Panc1 (cell line): ENCODE measurements around the gene CCNK. TPM values are rescaled to one million over a fixed set of nuclear protein-coding genes. Genes with fewer than 3 reads are reported as not detected.

ENCODE experiments used
- ATAC-seq: fragments of 200-7000 bp; cut with Tn5 transposase; 2 replicates; pipeline ENCODE4 v1.9.1; 2020; ENCODE audit warnings: mild to moderate bottlenecking, moderate library complexity
- BruUV-seq: library from RNA; stranded (reverse); fragments of 400-500 nt; replicated peaks from 2 replicates; lab custom pipeline; 2021; lab: Mats Ljungman, UMichigan
- CTCF ChIA-PET: fragments of 300-600 bp; sonication (Branson Sonifier 250); formaldehyde crosslinking; loops from one replicate; lab custom pipeline; 2022; ENCODE audit warnings: antibody characterized with exemption; lab: Charles Lee
- POLR2A ChIA-PET: fragments of 300-600 bp; sonication (Branson Sonifier 250); formaldehyde crosslinking; loops from one replicate; lab custom pipeline; 2022; ENCODE audit warnings: antibody characterized with exemption; lab: Charles Lee
- DNase-seq: peaks from one replicate; pipeline ENCODE4 v3.0.0-alpha.2; 2010; ENCODE audit warnings: low read depth, low spot score
- H3K27ac ChIP-seq: 2 replicates; pipeline ENCODE4 v1.5.1; 2011; ENCODE audit warnings: mild to moderate bottlenecking, low read length, inconsistent platforms
- H3K27me3 ChIP-seq: fragments of 200-500 bp; sonication (Bioruptor generic); 2 replicates; pipeline ENCODE4 v1.6.0; 2014; ENCODE audit warnings: low read length, inconsistent platforms; ENCODE audit not compliant: control insufficient read depth, insufficient read depth
- H3K36me3 ChIP-seq: fragments of 200-500 bp; sonication (Bioruptor generic); 2 replicates; pipeline ENCODE4 v1.5.1; 2014; ENCODE audit warnings: inconsistent platforms, mild to moderate bottlenecking, low read length, moderate library complexity; ENCODE audit not compliant: control insufficient read depth, insufficient read depth
- H3K4me1 ChIP-seq: 2 replicates; pipeline ENCODE4 v1.5.1; 2011; ENCODE audit warnings: inconsistent platforms, mild to moderate bottlenecking, low read length, moderate library complexity; ENCODE audit not compliant: control insufficient read depth, insufficient read depth
- H3K4me3 ChIP-seq, 2 experiments: 2 replicates each; pipeline ENCODE4 v1.5.1; 2011 to 2012; ENCODE audit warnings: low read depth in 2 of 2, low read length in 2 of 2, mild to moderate bottlenecking in 2 of 2, inconsistent platforms in 1 of 2, moderate library complexity in 1 of 2
- H3K9me3 ChIP-seq: fragments of 200-500 bp; sonication (Bioruptor generic); 2 replicates; pipeline ENCODE4 v1.5.1; 2014; ENCODE audit warnings: low read depth, mild to moderate bottlenecking, inconsistent platforms, low read length, moderate library complexity; ENCODE audit not compliant: control insufficient read depth, insufficient read depth
- CTCF ChIP-seq: fragments of 450-650 bp; IDR thresholded peaks from 2 replicates; pipeline ENCODE4 v1.5.1; 2017; ENCODE audit warnings: mild to moderate bottlenecking
- POLR2AphosphoS5 ChIP-seq: IDR thresholded peaks from 2 replicates; pipeline ENCODE4 v1.6.1; 2012; ENCODE audit warnings: mild to moderate bottlenecking, low read depth, low read length, moderate library complexity
- REST ChIP-seq, 2 experiments: IDR thresholded peaks; 2 replicates each; pipeline ENCODE4 v1.6.1; 2011 to 2012; ENCODE audit warnings: low read depth in 2 of 2, control low read depth in 1 of 2, low read length in 1 of 2, mild to moderate bottlenecking in 1 of 2, moderate library complexity in 1 of 2; ENCODE audit not compliant: insufficient read depth in 1 of 2
- SIN3A ChIP-seq: IDR thresholded peaks from 2 replicates; pipeline ENCODE4 v1.6.1; 2012; ENCODE audit warnings: low read depth, mild to moderate bottlenecking, low read length, moderate library complexity, borderline replicate concordance; ENCODE audit not compliant: insufficient read depth
- TCF7L2 ChIP-seq: IDR thresholded peaks from 2 replicates; pipeline ENCODE4 v1.6.1; 2011; ENCODE audit warnings: mild to moderate bottlenecking, low read depth, low read length, inconsistent platforms
- in situ Hi-C: cut with HindIII; loops from 2 replicates; pipeline ENCODE4 v1.10.0; 2016; ENCODE audit warnings: low sequenced_read_pairs, low pct_unique_long_range_greater_than_20kb
- intact Hi-C: fragments of 100-400 bp; cut with micrococcal nuclease; formaldehyde crosslinking; loops from one replicate; pipeline ENCODE4 v1.10.0; 2022; ENCODE audit not compliant: unreplicated experiment
- total RNA-seq: library from RNA; stranded (reverse); gene quantifications from one replicate; pipeline ENCODE4 v1.2.1, GENCODE V29; 2021; ENCODE audit not compliant: unreplicated experiment

CCNK gene
- total RNA-seq, 1 experiment from 2014 or later, result 47.8 TPM

- no peak overlapping the region for H3K27ac ChIP-seq
- H3K4me3 ChIP-seq, result no peak overlapping the region
- TF ChIP-seq SIN3A (no peak), CTCF (no peak), REST (IDR thresholded peaks at IDR 0.05; ENCODE audit: insufficient read depth in 1 of 2, low read depth in 2 of 2, low read length in 1 of 2) (no peak), TCF7L2 (no peak), POLR2AphosphoS5 (no peak)
- ChIA-PET CTCF (no interaction called here), POLR2A (no interaction called here)
- peaks cover 2% of the 10 kb centered on the region; the same call in 1 of the 2 replicates for H3K4me1 ChIP-seq
- in situ Hi-C loops (no loop called here), intact Hi-C loops (no loop called here)
- ATAC-seq (no peak), DNase-seq (no peak)
- no peaks in the 10 kb centered on the region for H3K9me3 ChIP-seq
- peaks cover 19% of the 10 kb centered on the region for H3K36me3 ChIP-seq
- no peaks in the 10 kb centered on the region for H3K27me3 ChIP-seq
- BruUV-seq, result TSS peak; percentile 32
These were observed 25.1 kb downstream of the CCNK start for GRCh38 chr14:99506276-99506675.

GRCh38 chr14:99507860-99508640, 26.8 kb downstream of the CCNK start:
- ChIA-PET CTCF (no interaction called here), POLR2A (no interaction called here)
- H3K27me3 ChIP-seq, result no peaks in the 10 kb centered on the region
- in situ Hi-C loops, result no loop called here
- peaks cover 8% of the 10 kb centered on the region; the same call in 1 of the 2 replicates for H3K36me3 ChIP-seq
- H3K9me3 ChIP-seq, result no peaks in the 10 kb centered on the region
- intact Hi-C loops, result no loop called here
- H3K27ac ChIP-seq, result no peak overlapping the region
- peaks cover 5% of the 10 kb centered on the region for H3K4me1 ChIP-seq
- ATAC-seq (peak; percentile 44), DNase-seq (no peak)
- H3K4me3 ChIP-seq, result no peak overlapping the region
- no TSS peak for BruUV-seq
- no peak for TF ChIP-seq REST (IDR thresholded peaks at IDR 0.05; ENCODE audit: insufficient read depth in 1 of 2, low read depth in 2 of 2, low read length in 1 of 2)
- TF ChIP-seq POLR2AphosphoS5, result no peak
- TF ChIP-seq TCF7L2, result no peak
- no peak for TF ChIP-seq SIN3A
- no peak for TF ChIP-seq CTCF
